Measurements from ENCODE around the gene POU2F1.
"Not testable (repeated sequence)": the region's sequence is repeated elsewhere in the genome, so short reads cannot be mapped to it uniquely, and the experiment has no call there.

The POU2F1 gene

DNA sequence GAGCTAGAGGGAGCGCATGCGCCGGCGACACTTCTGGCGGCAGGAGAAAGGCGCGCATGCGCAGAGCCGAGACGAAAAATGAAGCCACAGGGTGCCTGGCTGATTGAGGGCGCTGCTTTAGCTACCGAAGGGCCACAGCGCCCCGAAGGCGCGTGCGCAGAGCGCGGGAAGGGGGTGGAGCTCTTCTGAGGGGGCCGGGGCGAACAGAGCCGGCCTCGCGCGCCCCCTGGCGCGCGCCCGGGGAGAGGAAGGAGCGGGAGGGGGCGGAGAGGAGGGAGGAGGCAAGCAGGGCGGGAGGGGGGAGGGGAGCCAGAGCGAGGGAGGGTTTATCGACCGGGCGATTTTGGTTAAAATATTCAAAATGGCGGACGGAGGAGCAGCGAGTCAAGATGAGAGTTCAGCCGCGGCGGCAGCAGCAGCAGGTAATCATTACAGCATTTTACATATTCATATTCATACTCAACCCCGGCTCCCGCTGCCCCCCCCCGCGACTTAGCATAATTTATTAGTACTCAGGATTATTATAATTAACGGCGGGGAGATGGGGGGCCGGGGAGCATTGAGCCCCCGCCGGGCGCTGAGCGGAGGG, at the start of gene POU2F1:
Gene POU2F1 (plus strand): TSS at position 350 of the 589 bp plus-strand sequence. CDS start 12 bp downstream, at position 362.
- FAIRE-seq, result peak; percentile 56

DNA sequence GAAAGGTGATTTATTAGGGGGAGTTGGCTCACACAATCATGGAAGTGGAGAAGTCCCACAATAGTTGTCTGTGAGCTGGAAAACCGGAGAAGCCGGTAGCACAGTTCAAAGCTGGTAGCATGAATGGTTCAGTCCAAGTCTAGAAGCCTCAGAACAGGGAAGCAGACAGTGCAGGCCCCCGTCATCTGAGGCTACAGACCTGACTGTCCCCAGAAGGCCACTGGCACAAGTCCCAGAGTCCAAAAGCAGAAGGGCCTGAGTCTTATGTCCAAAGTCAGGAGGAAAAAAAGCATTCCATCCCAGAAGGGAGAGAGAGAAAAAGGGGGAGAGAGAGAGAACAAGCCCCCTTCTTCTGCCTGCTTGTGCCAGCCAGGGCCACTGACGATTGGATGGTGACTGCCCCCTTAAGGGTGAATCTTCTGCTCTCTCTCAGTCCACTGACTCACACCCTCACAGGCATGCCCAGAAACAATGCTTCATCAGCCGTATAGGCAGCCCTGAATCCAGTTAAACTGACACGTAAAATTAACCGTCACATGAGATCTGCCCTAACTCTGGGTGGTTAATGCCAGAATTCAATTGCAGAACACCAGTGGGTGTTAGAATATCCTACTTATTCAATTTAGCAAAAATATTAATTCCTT, 49.3 kb upstream of the POU2F1 start:
- no peak for FAIRE-seq

DNA sequence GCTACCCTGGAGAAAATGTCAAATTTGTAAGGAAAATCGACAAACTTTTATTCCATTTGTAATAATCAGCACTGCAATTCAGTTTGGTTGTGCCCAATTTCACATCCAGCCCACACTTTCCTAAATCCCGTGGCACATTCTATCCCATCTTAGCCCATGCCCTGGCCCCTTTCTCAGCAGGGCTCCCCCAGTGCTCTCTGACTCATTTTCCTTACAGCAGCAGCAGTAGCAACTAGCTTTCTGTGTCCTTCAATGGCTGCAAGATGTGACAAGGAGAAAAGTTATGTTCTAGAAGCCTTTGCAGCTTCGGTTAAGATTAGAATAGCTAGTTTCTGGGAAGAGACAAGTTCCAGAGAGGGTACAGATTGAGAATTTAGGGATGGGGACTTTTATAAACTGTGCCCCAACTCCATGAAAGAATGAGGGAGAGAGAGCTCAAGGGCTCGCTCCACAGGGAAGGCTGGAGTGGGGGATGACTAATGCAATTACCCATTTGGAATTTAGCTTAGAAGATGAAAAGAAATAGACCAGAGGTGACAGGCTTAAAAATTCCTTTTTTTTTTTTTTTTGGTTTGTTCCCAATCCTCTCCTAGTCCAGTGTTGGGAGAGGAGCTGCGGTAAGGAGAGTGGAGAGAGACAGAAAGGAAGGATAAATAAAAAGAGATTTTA, 47.0 kb upstream of the POU2F1 start:
- no peak for FAIRE-seq

DNA sequence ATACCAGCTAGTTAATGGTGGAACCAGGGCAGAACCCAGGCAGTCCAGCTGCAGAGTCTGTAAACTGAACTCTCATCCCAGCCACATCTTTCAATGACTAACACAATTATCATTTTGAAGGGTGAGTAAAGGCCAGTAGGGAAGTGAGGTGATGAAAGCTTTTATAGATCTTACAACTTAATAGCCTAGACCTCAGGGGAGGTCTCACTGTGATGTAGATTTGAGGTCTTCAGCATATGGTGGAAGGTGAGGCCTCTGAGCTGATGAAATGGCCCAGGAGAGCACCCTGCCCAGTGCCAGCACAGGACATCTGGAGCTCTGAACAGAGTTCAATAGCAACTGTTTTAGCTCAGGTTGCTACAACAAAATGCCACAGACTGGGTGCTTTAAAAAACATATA, 44.8 kb upstream of the POU2F1 start:
- FAIRE-seq, result no peak

GRCh38 chr1:167178831-167179230, 41.9 kb upstream of the POU2F1 start:
- no peak for FAIRE-seq

DNA sequence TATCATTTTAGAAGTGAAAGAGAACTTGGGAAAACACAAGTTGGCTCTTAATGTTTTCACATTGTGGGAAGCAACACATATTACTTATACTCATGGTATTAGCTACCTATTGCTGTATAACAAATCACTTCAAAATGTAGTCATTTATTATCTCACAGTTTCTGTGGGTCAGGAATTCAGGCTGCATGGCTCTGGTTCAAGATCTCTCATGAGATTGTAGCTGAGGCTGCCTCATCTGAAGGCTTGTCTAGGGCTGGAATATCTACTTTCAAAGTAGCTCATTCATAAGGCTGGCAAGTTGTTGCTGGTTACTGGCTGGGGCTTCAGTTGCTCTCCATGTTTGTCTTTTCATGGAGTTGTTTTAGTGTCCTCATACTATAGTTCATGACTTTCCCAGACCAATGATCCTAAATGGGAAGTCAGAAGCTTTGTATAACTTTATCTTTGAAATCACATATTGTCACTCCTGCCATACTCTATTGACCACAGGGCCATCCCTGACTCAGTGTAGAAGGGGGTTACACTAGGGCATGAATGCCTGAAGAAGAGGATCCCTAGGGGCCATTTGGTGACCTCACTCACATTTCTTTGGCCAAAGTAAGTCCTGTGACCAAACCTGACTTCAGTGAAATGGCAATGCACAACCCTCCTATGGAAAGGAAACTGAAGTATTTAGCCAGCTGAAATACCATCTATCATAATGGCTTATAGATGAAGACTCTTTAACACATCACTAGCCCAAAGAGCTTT, 37.9 kb upstream of the POU2F1 start:
- no peak for FAIRE-seq

GRCh38 chr1:167184081-167184480, 36.6 kb upstream of the POU2F1 start:
- FAIRE-seq, result no peak

GRCh38 chr1:167185062-167185461, 35.6 kb upstream of the POU2F1 start:
- no peak for FAIRE-seq

DNA sequence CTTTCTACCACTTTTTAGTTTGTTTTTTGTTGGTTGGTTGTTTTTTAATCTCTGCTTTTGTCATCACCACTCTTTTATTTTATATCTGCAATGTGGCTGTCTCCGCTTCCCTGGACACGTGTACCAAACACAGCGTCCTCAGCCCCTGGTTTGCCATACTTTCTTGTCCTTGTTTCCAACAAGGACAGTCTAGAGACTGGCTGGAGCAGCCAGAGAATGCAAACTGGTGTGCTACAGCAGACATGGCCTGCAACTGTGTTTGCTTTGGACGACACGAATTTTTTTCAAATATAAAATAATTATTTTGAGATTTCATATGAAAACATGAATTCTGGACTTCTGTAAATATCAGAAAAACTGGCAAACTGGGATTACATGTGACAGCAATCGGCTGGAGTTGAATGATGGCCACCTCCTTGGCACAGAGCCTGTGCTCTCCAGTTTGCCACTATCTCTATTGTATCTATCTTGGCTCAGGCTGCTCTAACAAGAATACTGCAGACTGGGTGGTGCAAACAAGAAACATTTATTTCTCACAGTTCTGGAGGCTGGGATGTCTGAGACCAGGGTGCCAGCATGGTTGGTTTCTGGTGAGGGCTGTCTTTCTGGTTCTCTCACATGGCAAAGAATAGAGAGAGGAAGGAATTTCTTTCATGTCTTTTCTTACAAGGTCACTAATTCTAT, 34.6 kb upstream of the POU2F1 start:
- no peak for FAIRE-seq

DNA sequence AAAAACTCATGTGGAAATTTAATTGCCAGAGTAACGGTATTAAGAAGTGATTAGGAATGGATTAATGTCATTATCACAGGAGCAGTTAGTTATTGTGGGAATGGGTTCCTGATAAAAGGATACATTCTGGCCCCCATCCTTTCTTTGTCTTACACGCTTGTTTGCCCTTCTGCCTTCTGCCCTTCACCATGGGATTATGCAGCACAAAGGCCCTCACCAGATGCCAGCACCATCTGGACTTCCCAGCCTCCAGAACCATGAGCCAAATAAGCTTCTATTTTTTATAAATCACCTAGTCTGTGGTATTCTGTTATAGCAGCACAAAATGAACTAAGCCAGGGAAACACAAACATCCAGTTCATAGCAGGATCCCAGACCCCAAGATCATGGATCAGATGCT, 33.9 kb upstream of the POU2F1 start:
- no peak for FAIRE-seq

DNA sequence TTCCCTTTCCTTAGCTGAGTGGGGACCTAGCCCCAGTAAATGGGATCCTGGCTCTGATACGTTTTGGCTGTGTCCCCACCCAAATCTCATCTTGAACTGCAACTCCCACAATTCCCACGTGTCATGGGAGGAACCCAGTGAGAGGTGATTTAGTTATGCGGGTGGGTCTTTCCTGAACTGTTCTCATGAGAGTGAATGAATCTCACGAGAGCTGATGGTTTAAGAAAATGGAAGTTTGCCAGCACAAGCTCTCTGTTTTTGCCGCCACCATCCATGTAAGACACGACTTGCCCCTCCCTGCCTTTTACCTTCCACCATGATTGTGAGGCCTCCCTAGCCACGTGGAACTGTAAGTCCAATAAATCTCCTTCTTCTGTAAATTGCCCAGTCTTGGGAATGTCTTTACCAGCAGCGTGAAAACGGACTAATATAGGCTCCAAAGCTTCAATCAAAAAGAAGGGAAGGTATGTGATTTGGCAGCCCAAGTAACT, 29.9 kb upstream of the POU2F1 start:
- no peak for FAIRE-seq

DNA sequence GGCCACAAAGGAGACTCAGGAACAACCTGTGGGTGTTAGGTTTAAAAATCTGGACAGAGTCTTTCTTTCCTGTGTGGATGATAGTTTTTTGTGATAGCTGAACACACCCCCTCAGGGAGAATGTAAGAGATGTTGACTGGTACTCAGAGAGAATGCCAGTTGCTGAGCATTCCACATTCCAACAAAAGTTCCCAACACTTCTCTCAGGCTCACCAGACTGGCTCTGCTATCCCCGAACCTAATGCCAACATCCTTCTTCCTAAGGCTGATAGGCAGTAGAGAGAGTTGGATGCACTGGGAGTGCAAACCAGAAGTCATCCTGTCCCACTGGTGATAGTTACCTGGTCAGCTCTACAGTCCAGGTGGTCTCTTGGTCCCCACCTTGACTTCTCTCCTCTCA, 28.7 kb upstream of the POU2F1 start:
- no peak for FAIRE-seq

- FAIRE-seq, result no peak
These were observed 26.5 kb upstream of the POU2F1 start for GRCh38 chr1:167194182-167194581.

GRCh38 chr1:167196166-167196565, 24.5 kb upstream of the POU2F1 start:
- no peak for FAIRE-seq

DNA sequence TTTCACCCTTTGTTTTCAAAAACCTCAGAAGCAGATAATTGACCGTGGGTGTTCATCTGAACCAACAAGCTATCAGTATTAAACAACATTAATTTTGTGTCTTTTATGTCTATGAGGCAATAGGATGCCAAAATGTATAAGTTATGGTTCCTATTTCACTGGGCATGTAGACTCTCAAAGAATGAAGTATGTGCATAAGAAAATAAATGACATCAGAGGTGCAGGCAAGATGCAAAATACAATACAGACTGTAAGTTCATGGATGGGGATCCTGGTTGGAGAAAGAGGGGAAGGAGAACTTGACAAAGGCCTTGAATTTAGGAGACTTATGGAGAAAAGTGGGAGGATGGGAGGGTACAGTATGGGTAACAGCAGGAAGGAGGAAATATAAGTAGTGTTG, 23.4 kb upstream of the POU2F1 start:
- FAIRE-seq, result no peak

- FAIRE-seq, result no peak
These were observed 23.0 kb upstream of the POU2F1 start for GRCh38 chr1:167197692-167198091.

GRCh38 chr1:167198518-167199133, 22.1 kb upstream of the POU2F1 start:
- FAIRE-seq, result no peak

- no peak for FAIRE-seq
These were observed 21.0 kb upstream of the POU2F1 start for GRCh38 chr1:167199656-167200055.

GRCh38 chr1:167200272-167200671, 20.4 kb upstream of the POU2F1 start:
- no peak for FAIRE-seq

GRCh38 chr1:167200749-167201148, 19.9 kb upstream of the POU2F1 start:
- no peak for FAIRE-seq

GRCh38 chr1:167202049-167202448, 18.6 kb upstream of the POU2F1 start:
- FAIRE-seq, result no peak

GRCh38 chr1:167205306-167206050, 15.2 kb upstream of the POU2F1 start:
- not testable (repeated sequence) for FAIRE-seq

Measured in islet of Langerhans (tissue), 1 donor.